ENCODE measurements around the gene NKX6-2.

Gene NKX6-2

GRCh38 chr10:132740588-132740987, 45.4 kb downstream of the NKX6-2 start:
- H3K9me3 Mint-ChIP-seq: no peaks in the 10 kb centered on the region
- ATAC-seq (replicated peaks; ENCODE audit: extremely low read depth, poor library complexity, severe bottlenecking): no peak
- no peak overlapping the region for H3K4me3 Mint-ChIP-seq
- no peak for DNase-seq (ENCODE audit: low spot score in 2 of 2)
- no peak overlapping the region for H3K27ac Mint-ChIP-seq (ENCODE audit: low read depth)
- peaks cover 2% of the 10 kb centered on the region for H3K36me3 Mint-ChIP-seq (ENCODE audit: insufficient read depth)
- no peaks in the 10 kb centered on the region for H3K27me3 Mint-ChIP-seq
- H3K4me1 Mint-ChIP-seq: no peaks in the 10 kb centered on the region

DNA sequence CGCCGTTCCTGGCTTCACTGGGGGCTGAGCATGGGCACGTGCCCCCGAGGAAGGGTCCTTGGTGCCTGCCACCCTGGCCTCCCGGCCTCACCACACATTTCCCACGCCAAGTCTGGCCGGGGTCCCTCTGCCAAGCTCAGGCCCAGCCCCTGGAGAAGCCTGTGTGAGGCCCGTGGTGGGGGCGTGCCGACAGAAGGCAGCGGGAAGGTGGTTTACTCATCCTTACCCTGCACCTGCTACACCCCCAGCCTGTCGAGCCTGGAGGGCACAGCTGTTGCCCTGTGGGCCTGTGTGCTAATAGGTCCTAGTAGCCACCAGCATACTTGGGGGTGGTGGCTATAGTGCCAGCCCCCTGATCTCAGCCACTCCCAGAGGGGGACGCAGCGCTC, 46.7 kb downstream of the NKX6-2 start:
- Mint-ChIP-seq H3K27me3 (no peaks in the 10 kb centered on the region), H3K4me1 (no peaks in the 10 kb centered on the region), H3K36me3 (ENCODE audit: insufficient read depth) (peaks cover 2% of the 10 kb centered on the region), H3K9me3 (no peaks in the 10 kb centered on the region), H3K4me3 (no peak overlapping the region), H3K27ac (ENCODE audit: low read depth) (no peak overlapping the region)
- DNase-seq (ENCODE audit: low spot score in 2 of 2) (no peak), ATAC-seq (replicated peaks; ENCODE audit: extremely low read depth, poor library complexity, severe bottlenecking) (no peak)

GRCh38 chr10:132738454-132739224, 47.3 kb downstream of the NKX6-2 start:
- Mint-ChIP-seq H3K36me3 (ENCODE audit: insufficient read depth) (no peaks in the 10 kb centered on the region), H3K4me1 (no peaks in the 10 kb centered on the region), H3K9me3 (no peaks in the 10 kb centered on the region), H3K27me3 (no peaks in the 10 kb centered on the region), H3K4me3 (no peak overlapping the region), H3K27ac (ENCODE audit: low read depth) (no peak overlapping the region)
- DNase-seq (ENCODE audit: low spot score in 2 of 2) (no peak), ATAC-seq (replicated peaks; ENCODE audit: extremely low read depth, poor library complexity, severe bottlenecking) (no peak)

DNA sequence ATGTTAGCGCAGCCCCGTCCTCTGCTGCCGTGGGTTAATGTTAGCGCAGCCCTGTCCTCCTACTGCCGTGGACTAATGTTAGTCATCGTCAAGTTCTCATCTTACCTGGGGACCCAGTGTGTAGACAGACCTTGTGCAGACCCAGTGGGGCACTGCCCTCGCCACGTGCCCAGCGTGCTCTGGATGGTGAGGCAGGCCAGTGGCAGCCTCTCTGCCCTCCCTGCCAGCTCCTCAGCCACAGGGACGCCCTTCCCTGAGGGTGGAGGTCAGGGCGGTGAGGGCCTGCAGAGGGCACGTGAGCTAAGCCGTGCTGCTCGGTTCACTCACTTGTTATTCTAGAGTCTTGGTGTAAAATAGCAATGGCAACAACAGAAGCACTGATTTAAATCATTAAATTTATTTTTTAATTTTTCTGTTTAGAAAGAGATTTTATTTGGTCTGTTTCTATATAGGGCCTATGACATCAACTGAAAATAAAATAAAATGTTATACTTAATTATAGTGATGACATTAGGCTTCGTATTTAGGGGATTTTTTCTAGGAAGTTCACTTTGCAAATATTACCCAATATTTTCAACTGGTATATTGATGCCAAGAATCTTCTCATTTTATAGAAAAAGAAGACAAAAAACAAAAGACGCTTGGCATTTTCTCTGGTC, 48.4 kb downstream of the NKX6-2 start:
- H3K9me3 Mint-ChIP-seq: no peaks in the 10 kb centered on the region
- ATAC-seq (replicated peaks; ENCODE audit: extremely low read depth, poor library complexity, severe bottlenecking) (no peak), DNase-seq (ENCODE audit: low spot score in 2 of 2) (no peak)
- no peaks in the 10 kb centered on the region for H3K4me1 Mint-ChIP-seq
- H3K27me3 Mint-ChIP-seq: no peaks in the 10 kb centered on the region
- H3K27ac Mint-ChIP-seq (ENCODE audit: low read depth): no peak overlapping the region
- no peaks in the 10 kb centered on the region for H3K36me3 Mint-ChIP-seq (ENCODE audit: insufficient read depth)
- H3K4me3 Mint-ChIP-seq: no peak overlapping the region

GRCh38 chr10:132735923-132736391, 50.0 kb downstream of the NKX6-2 start:
- H3K27me3 Mint-ChIP-seq: no peaks in the 10 kb centered on the region
- ATAC-seq (replicated peaks; ENCODE audit: extremely low read depth, poor library complexity, severe bottlenecking) (no peak), DNase-seq (ENCODE audit: low spot score in 2 of 2) (no peak)
- H3K9me3 Mint-ChIP-seq: no peaks in the 10 kb centered on the region
- H3K4me3 Mint-ChIP-seq: no peak overlapping the region
- H3K4me1 Mint-ChIP-seq: no peaks in the 10 kb centered on the region
- H3K36me3 Mint-ChIP-seq (ENCODE audit: insufficient read depth): no peaks in the 10 kb centered on the region
- H3K27ac Mint-ChIP-seq (ENCODE audit: low read depth): no peak overlapping the region

- Mint-ChIP-seq H3K36me3 (ENCODE audit: insufficient read depth) (no peaks in the 10 kb centered on the region), H3K27ac (ENCODE audit: low read depth) (no peak overlapping the region), H3K4me1 (no peaks in the 10 kb centered on the region), H3K9me3 (no peaks in the 10 kb centered on the region), H3K4me3 (no peak overlapping the region), H3K27me3 (no peaks in the 10 kb centered on the region)
- no peak for DNase-seq (ENCODE audit: low spot score in 2 of 2)
- ATAC-seq (replicated peaks; ENCODE audit: extremely low read depth, poor library complexity, severe bottlenecking): no peak
Measured at GRCh38 chr10:132735341-132735775, 50.6 kb downstream of the NKX6-2 start.

DNA sequence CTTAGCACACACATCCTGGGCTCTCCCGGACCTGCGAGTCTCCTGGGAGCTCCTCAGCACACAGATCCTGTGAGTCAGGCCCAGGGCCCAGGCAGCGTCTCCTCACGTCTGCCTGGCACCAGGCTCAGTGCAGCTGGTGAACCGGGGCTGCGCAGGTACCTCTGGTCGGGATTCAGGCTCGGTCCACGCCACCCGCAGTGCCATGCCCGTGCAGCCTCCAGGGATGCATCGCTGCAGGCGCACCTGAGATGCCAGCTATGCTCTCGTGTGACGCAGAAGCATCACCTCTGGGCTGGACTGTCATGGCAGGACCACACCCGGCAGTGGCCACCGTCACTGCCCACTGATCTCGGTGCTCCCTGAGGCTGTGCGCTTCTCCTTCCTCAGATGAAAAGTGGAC, 52.0 kb downstream of the NKX6-2 start:
- Mint-ChIP-seq H3K27ac (ENCODE audit: low read depth) (no peak overlapping the region), H3K9me3 (no peaks in the 10 kb centered on the region), H3K4me3 (no peak overlapping the region), H3K27me3 (no peaks in the 10 kb centered on the region), H3K4me1 (no peaks in the 10 kb centered on the region), H3K36me3 (ENCODE audit: insufficient read depth) (no peaks in the 10 kb centered on the region)
- DNase-seq (ENCODE audit: low spot score in 2 of 2) (no peak), ATAC-seq (replicated peaks; ENCODE audit: extremely low read depth, poor library complexity, severe bottlenecking) (no peak)
